Esophagus muscularis mucosa (tissue), 3 donors: ENCODE results near the gene PAM16.

ENCODE experiments used
- POLR2A ChIP-seq: fragments of 450-650 bp; IDR thresholded peaks from one replicate; pipeline ENCODE4 v1.6.1; 2017; ENCODE audit warnings: antibody characterized with exemption, moderate library complexity, mild to moderate bottlenecking, low read depth
- TF ChIP-seq, protein P1 (sequence below), 3 experiments: fragments of 200-600 bp in 2 of 3; fragments of 450-650 bp in 1 of 3; sonication (generic) in 2 of 3; IDR thresholded peaks; one replicate each; pipeline ENCODE4 v1.5.1; 2017 to 2019; ENCODE audit warnings: antibody characterized with exemption in 3 of 3, mild to moderate bottlenecking in 2 of 3, moderate library complexity in 1 of 3

DNA sequence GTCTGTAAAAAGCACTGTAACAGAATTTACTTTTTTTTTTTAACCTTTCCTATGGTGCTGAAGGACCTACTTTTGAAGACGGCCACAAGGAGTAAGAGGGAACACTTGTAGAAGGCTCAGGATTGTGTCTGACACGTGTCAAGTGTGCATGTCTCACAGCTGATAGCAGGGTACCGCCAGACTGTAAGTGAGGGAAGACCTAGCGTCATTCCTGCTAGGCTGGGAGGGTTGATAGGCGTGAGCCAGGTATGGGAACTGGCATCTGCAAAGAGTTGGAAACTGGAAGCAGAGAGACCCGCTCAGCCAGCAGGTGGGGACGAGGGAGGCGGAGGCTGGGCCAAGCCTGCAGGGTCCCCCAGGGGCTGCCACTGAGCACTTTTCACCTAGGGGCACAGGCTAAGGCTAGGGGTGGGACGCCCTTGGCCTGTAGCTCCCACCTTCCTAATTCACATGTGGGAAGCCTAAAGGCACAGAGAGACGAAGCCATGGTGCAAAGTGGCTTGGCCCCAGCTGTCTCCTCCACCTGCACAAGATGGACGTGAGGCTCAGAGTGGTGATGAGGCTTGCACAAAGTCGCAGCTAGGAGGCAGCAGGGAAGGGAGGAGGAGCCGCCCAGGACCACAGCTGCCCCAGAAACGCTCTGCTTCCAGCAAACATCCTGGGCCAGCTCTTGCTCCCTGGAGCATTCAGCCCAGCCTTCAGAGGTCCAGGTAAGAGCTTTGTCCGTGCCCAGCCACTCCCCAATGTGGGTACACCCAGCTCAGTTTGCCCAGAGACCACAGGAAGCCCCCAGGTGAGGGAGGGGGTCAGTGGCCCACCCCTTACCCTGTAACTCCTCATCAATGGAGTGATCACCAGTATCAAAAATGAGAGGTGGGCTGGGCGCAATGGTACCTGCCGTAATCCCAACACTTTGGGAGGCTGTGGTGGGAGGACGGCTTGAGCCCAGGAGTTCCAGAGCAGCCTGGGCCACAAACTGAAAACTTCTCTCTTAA lies 39.4 kb upstream of the PAM16 start:
- TF ChIP-seq, protein P1, sequence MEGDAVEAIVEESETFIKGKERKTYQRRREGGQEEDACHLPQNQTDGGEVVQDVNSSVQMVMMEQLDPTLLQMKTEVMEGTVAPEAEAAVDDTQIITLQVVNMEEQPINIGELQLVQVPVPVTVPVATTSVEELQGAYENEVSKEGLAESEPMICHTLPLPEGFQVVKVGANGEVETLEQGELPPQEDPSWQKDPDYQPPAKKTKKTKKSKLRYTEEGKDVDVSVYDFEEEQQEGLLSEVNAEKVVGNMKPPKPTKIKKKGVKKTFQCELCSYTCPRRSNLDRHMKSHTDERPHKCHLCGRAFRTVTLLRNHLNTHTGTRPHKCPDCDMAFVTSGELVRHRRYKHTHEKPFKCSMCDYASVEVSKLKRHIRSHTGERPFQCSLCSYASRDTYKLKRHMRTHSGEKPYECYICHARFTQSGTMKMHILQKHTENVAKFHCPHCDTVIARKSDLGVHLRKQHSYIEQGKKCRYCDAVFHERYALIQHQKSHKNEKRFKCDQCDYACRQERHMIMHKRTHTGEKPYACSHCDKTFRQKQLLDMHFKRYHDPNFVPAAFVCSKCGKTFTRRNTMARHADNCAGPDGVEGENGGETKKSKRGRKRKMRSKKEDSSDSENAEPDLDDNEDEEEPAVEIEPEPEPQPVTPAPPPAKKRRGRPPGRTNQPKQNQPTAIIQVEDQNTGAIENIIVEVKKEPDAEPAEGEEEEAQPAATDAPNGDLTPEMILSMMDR (IDR thresholded peaks at IDR 0.05), result no peak
- TF ChIP-seq POLR2A, result no peak
